IMR-90 (cell line): Measurements from ENCODE around the gene EYS. TPM values are rescaled to one million over a fixed set of nuclear protein-coding genes. Genes with fewer than 3 reads are reported as not detected.

Experiments used
- ATAC-seq: fragments of 200-7000 bp; cut with Tn5 transposase; 2 replicates; pipeline ENCODE4 v1.9.1; 2020; ENCODE audit warnings: low read depth, mild to moderate bottlenecking, moderate library complexity
- BruUV-seq: library from RNA; stranded (reverse); fragments of 400-500 nt; replicated peaks from 2 replicates; lab custom pipeline; 2021; lab: Mats Ljungman, UMichigan
- CTCF ChIA-PET: fragments of 300-600 bp; formaldehyde crosslinking; extraction: SDS; loops from one replicate; lab custom pipeline; 2021; ENCODE audit warnings: antibody characterized with exemption; lab: Yijun Ruan, JAX
- POLR2A ChIA-PET: fragments of 300-600 bp; sonication (Branson Sonifier 250); formaldehyde crosslinking; loops from one replicate; lab custom pipeline; 2022; ENCODE audit warnings: antibody characterized with exemption; ENCODE audit not compliant: unreplicated experiment; lab: Charles Lee
- DNase-seq: peaks from one replicate; pipeline ENCODE4 v3.0.0; 2013
- H2AFZ ChIP-seq: replicated peaks from 2 replicates; pipeline ENCODE3; 2013; ENCODE audit warnings: low read length, mild to moderate bottlenecking; ENCODE audit not compliant: poor library complexity
- H2AK5ac ChIP-seq: 2 replicates; pipeline ENCODE4 v1.6.1; 2013; ENCODE audit warnings: low read depth, low read length, inconsistent platforms
- H2AK9ac ChIP-seq: replicated peaks from 2 replicates; pipeline ENCODE3; 2013; ENCODE audit warnings: mild to moderate bottlenecking, low read depth, low read length, moderate library complexity; ENCODE audit not compliant: poor library complexity
- H2BK120ac ChIP-seq: 2 replicates; pipeline ENCODE4 v1.6.1; 2013; ENCODE audit warnings: low read depth, low read length, inconsistent platforms
- H2BK15ac ChIP-seq: 3 replicates; pipeline ENCODE4 v1.6.1; 2013; ENCODE audit warnings: low read depth, low read length, inconsistent platforms
- H2BK20ac ChIP-seq: 2 replicates; pipeline ENCODE4 v1.6.1; 2013; ENCODE audit warnings: low read depth, mild to moderate bottlenecking, inconsistent platforms, low read length, moderate library complexity
- H2BK5ac ChIP-seq: 2 replicates; pipeline ENCODE4 v1.6.1; 2013; ENCODE audit warnings: mild to moderate bottlenecking, low read depth, low read length, inconsistent platforms; ENCODE audit not compliant: poor library complexity, severe bottlenecking
- H3K14ac ChIP-seq: replicated peaks from 2 replicates; pipeline ENCODE4 v1.6.1; 2013; ENCODE audit warnings: low read depth, low read length, inconsistent platforms
- H3K18ac ChIP-seq: 2 replicates; pipeline ENCODE4 v1.6.1; 2013; ENCODE audit warnings: low read depth, low read length, control low read depth
- H3K23ac ChIP-seq: 2 replicates; pipeline ENCODE4 v1.6.1; 2013; ENCODE audit warnings: low read depth, low read length, inconsistent platforms
- H3K27ac ChIP-seq: 2 replicates; pipeline ENCODE4 v1.5.1; 2013; ENCODE audit warnings: mild to moderate bottlenecking, control low read depth, low read length; ENCODE audit not compliant: insufficient read depth
- H3K27me3 ChIP-seq: 2 replicates; pipeline ENCODE4 v1.6.1; 2013; ENCODE audit warnings: low read length; ENCODE audit not compliant: control insufficient read depth, insufficient read depth
- H3K36me3 ChIP-seq: 2 replicates; pipeline ENCODE4 v1.6.1; 2013; ENCODE audit warnings: low read length, mixed read lengths; ENCODE audit not compliant: control insufficient read depth, insufficient read depth
- H3K4ac ChIP-seq: 2 replicates; pipeline ENCODE4 v1.6.1; 2013; ENCODE audit warnings: low read depth, low read length, inconsistent platforms
- H3K4me1 ChIP-seq: 2 replicates; pipeline ENCODE4 v1.6.1; 2013; ENCODE audit warnings: low read length, mixed read lengths; ENCODE audit not compliant: control insufficient read depth, insufficient read depth
- H3K4me2 ChIP-seq: 2 replicates; pipeline ENCODE4 v1.6.1; 2013; ENCODE audit warnings: low read depth, mild to moderate bottlenecking, control low read depth, low read length, moderate library complexity
- H3K4me3 ChIP-seq: 2 replicates; pipeline ENCODE4 v1.5.1; 2013; ENCODE audit warnings: low read depth, mild to moderate bottlenecking, control low read depth, low read length, moderate library complexity; ENCODE audit not compliant: insufficient read depth
- H3K56ac ChIP-seq: 2 replicates; pipeline ENCODE4 v1.6.1; 2013; ENCODE audit warnings: low read length, inconsistent platforms; ENCODE audit not compliant: insufficient read depth; ENCODE audit errors: extremely low read depth
- H3K79me1 ChIP-seq, 2 experiments: 2 replicates each; pipeline ENCODE4 v1.6.1; 2013; ENCODE audit warnings: low read length in 2 of 2, inconsistent platforms in 1 of 2, low read depth in 1 of 2
- H3K9ac ChIP-seq: 2 replicates; pipeline ENCODE4 v1.6.1; 2013; ENCODE audit warnings: low read depth, low read length, control low read depth
- H3K9me1 ChIP-seq: 2 replicates; pipeline ENCODE4 v1.6.1; 2013; ENCODE audit warnings: low read length, inconsistent platforms; ENCODE audit not compliant: insufficient read depth
- H3K9me3 ChIP-seq: 2 replicates; pipeline ENCODE4 v1.6.1; 2013; ENCODE audit warnings: low read length; ENCODE audit not compliant: control insufficient read depth, insufficient read depth
- H4K20me1 ChIP-seq: 2 replicates; pipeline ENCODE4 v1.6.1; 2013; ENCODE audit warnings: low read length, inconsistent platforms; ENCODE audit not compliant: insufficient read depth
- H4K5ac ChIP-seq: 2 replicates; pipeline ENCODE4 v1.6.1; 2013; ENCODE audit warnings: mild to moderate bottlenecking, low read depth, low read length, control low read depth
- H4K8ac ChIP-seq, 2 experiments: 2 replicates each; pipeline ENCODE4 v1.6.1; 2013; ENCODE audit warnings: low read depth in 2 of 2, low read length in 2 of 2, control low read depth in 1 of 2, inconsistent platforms in 1 of 2
- H4K91ac ChIP-seq: 2 replicates; pipeline ENCODE4 v1.6.1; 2013; ENCODE audit warnings: low read depth, low read length, inconsistent platforms; ENCODE audit not compliant: insufficient read depth
- FOS ChIP-seq: fragments of 150-350 bp; IDR thresholded peaks from 2 replicates; pipeline ENCODE4 v1.6.1; 2016; ENCODE audit warnings: low read depth, low read length
- POLR2A ChIP-seq: IDR thresholded peaks from 2 replicates; pipeline ENCODE4 v1.6.1; 2012; ENCODE audit warnings: mild to moderate bottlenecking, low read depth, low read length
- RAD21 ChIP-seq: IDR thresholded peaks from 2 replicates; pipeline ENCODE4 v1.6.1; 2012; ENCODE audit warnings: low read length, improper control_type of control experiment
- USF2 ChIP-seq: fragments of 150-350 bp; IDR thresholded peaks from 2 replicates; pipeline ENCODE4 v1.6.1; 2017; ENCODE audit warnings: mild to moderate bottlenecking, antibody characterized with exemption, low read length, low read depth
- WGBS, 2 experiments: methylation state at CpG; one replicate each; pipeline versions ENCODE4 v1.1.5 to v1.1.7; 2013; ENCODE audit warnings: missing lambda C conversion rate in 2 of 2; ENCODE audit not compliant: insufficient read length in 1 of 2; ENCODE audit errors: extremely low coverage in 2 of 2; 5-methylcytosine and 5-hydroxymethylcytosine counted together
- dilution Hi-C: fragments of 300-500 bp; cut with HindIII; formaldehyde crosslinking; loops from one replicate; pipeline ENCODE4 v1.14.3; 2018; ENCODE audit warnings: low sequenced_read_pairs; ENCODE audit not compliant: unreplicated experiment
- in situ Hi-C: fragments of 300-500 bp; cut with MboI; formaldehyde crosslinking; loops from 3 replicates; pipeline ENCODE4 v1.14.3; 2019; ENCODE audit warnings: low sequenced_read_pairs, inconsistent platforms, mixed read lengths
- intact Hi-C: fragments of 100-400 bp; cut with micrococcal nuclease; formaldehyde crosslinking; loops from 2 replicates; pipeline ENCODE4 v1.10.0; 2022
- polyA plus RNA-seq, 3 experiments: library from polyadenylated mRNA; depleted of rRNA; stranded (reverse); fragments of >200 nt; gene quantifications; 2 replicates each; pipeline ENCODE4 v1.2.3, GENCODE V29; 2012; ENCODE audit warnings: low replicate concordance in 1 of 3
- total RNA-seq: library from RNA; depleted of rRNA; stranded (reverse); fragments of >200 nt; gene quantifications from 2 replicates; pipeline ENCODE4 v1.2.3, GENCODE V29; 2012

Gene EYS
- total and polyA plus RNA-seq, 2 of the 4 experiments (the other 2 are of a cell fraction) = under 0.01 TPM; not detected in 1

- Histone ChIP-seq H2AK5ac (no peak overlapping the region), H3K56ac (no peak overlapping the region), H3K27ac (no peak overlapping the region), H3K4me2 (no peak overlapping the region), H2AK9ac (no peak overlapping the region), H2BK15ac (no peak overlapping the region), H3K14ac (no peak overlapping the region), H4K20me1 (no peaks in the 10 kb centered on the region), H3K4me3 (no peak overlapping the region), H3K36me3 (no peaks in the 10 kb centered on the region), H3K9ac (no peak overlapping the region), H4K8ac (no peak overlapping the region), H2AFZ (no peak overlapping the region), H3K4me1 (no peaks in the 10 kb centered on the region), H3K18ac (no peak overlapping the region), H3K9me1 (no peaks in the 10 kb centered on the region), H4K91ac (no peak overlapping the region), H3K27me3 (no peaks in the 10 kb centered on the region), H3K4ac (no peak overlapping the region), H3K9me3 (no peaks in the 10 kb centered on the region), H2BK5ac (no peak overlapping the region), H3K79me1 (no peaks in the 10 kb centered on the region), H3K23ac (no peak overlapping the region), H4K5ac (no peak overlapping the region), H2BK20ac (no peak overlapping the region), H2BK120ac (no peak overlapping the region)
- dilution Hi-C loops (no loop called here), intact Hi-C loops (no loop called here), in situ Hi-C loops (no loop called here)
- BruUV-seq = no TSS peak
- no peak for ATAC-seq
- TF ChIP-seq POLR2A = no peak
- TF ChIP-seq FOS = no peak
- TF ChIP-seq RAD21 = no peak
- TF ChIP-seq USF2 = no peak
- WGBS, 2 experiments = 83% methylated on average over 1 of the region's 1 CpG; no CpG with 5 or more reads in 1 of the 2 experiments
- ChIA-PET CTCF (no interaction called here), POLR2A (no interaction called here)
- no peak for DNase-seq
These were observed 859.6 kb downstream of the EYS start for GRCh38 chr6:64847396-64847795.
